GM15510 (cell line): ENCODE data around the gene YBX3.
A peak's percentile ranks its signal among the peaks of the same experiment; 100 is the strongest.

ENCODE experiments used
- POLR2A ChIP-seq: IDR thresholded peaks from 3 replicates; pipeline ENCODE4 v1.6.1; 2011; ENCODE audit warnings: borderline replicate concordance; ENCODE audit not compliant: insufficient read length; ENCODE audit errors: extremely low read depth

The YBX3 gene

DNA sequence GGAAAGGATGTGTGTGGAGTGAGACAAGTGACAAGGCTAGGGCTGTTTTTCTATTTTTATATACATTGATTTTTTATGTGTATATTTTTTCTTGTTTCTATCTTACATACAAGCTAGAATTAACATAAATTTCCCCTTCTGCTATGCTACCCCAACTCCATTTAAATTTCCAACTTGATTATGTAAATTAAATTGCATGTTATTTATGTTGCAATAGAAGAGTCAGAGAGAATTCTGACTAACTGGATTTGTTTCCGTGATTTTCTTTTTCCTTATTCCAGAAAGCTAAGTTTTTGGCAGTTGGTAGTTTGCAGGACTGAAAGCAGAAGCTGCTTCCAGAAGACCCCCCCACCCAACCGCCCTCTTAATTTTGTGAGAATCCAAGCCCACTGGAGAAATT is 8.9 kb upstream of the YBX3 start:
- TF ChIP-seq POLR2A: no peak

- TF ChIP-seq POLR2A: no peak
Measured at GRCh38 chr12:10730559-10730958, 7.4 kb upstream of the YBX3 start.

- no peak for TF ChIP-seq POLR2A
Measured at GRCh38 chr12:10728091-10728490, 5.0 kb upstream of the YBX3 start.

DNA sequence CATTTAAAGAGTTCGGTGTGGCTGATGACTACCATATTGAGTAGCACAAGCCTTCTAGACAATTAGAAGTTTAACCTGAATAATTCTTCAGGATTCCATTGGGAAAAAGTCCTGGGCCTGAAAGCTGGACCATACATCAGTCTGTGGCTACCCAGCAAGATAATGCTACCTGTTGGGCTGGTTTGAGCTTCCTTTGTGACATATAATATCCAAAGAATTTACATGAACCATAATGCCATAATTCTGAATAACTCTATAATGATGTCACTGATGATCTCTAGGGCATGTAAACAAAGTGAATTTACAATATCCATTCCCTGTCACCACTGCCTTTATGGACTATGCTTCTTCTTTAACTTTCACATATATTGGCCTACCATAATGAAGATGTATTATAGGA is 3.8 kb upstream of the YBX3 start:
- TF ChIP-seq POLR2A: no peak

DNA sequence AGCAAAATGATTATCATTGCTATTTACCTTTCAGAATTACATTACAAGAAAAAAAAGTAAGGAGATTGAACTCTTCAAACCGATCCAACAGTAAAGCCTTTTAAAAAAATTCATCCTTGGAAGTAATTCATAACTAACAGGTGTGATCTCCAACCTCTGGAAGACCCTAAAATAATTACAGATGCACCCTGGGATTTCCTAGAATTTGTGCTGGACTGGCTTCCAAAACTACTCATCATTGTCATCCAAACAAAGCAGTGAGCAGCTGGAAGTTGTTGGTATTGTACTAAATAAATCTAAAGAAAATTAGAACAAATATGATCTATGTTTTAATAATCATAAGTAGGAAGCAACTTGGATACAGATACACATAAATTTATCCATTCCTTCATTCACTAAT is 1.9 kb upstream of the YBX3 start:
- no peak for TF ChIP-seq POLR2A

- TF ChIP-seq POLR2A: no peak
Measured at GRCh38 chr12:10722502-10722904, 620 bp downstream of the YBX3 start.

- TF ChIP-seq POLR2A: peak; percentile 39
Measured at GRCh38 chr12:10721651-10722501, 1.2 kb downstream of the YBX3 start.

DNA sequence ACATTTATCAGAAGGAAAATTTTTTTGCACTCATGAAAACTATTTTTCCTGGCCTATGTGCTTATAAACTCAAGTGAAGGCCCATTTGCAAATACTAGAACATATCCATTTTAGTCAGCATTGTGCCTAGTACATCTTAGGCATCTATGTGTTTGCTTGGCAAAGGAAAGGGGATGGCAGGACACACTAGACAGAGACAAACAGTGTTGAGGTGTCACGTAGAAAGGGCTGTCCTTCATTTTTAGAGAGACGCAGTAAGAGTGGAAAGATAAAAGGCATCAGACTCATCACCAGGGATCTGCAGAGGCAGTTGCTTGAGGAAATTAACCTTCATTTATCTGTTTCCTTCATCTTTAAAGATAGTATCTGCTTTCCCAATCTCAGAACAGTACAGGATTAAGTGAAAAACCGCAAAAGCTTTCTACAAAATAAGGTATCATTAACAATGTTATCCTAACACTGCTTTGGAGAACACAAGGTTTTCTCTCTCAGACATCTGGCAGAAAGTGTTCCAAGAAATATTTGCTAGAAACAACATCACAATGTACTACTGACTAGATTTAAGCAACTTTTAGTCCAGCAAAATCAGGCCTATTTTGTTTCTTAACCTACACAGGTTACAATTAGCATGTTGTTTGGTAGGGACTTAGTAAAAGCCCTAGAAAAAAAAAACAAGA is 2.0 kb downstream of the YBX3 start:
- no peak for TF ChIP-seq POLR2A

DNA sequence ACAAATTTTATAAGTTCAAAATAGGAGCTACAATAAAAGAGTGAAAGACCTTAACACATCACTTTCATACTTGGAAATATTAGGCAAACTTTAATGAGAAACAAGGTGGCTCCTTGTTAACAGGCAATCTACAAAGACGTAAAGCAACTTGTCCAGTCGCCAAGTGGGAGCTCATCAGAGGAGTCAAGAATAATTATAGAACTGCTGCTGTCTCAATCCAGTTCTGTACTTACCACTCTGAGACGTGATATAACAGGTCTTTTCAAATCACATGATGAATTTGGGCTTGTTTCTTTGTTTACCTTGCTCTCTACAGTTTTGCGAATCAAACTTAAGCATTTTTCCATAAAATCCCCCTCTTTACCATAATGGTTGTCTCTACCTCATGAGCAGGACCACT is 3.6 kb downstream of the YBX3 start:
- no peak for TF ChIP-seq POLR2A

DNA sequence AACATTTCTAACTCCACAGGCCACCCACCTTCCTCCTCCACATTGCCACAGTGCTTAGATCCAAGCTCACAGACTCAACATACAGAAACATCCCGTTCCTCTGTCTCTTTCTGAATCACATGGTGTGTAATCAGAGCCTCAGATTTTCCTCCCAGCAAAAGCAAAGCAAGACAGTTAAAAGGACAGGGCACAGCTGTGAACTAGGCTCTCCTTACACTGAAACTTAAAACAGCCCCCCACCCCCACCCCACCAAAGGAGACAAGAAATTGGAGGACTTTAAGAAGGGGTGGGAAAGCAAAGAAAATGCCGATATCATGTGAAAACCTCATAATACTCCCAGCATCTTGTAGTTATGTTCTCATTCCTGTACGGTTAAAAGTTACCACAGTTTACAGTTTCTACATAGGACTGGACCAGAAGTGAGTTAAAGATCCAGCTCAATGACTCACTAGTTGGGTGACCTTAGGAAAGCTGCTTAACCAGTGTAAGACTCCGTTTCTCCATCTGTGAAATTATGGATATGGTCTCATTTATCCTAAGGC is 4.8 kb downstream of the YBX3 start:
- no peak for TF ChIP-seq POLR2A

- no peak for TF ChIP-seq POLR2A
Measured at GRCh38 chr12:10717410-10717809, 5.7 kb downstream of the YBX3 start.

GRCh38 chr12:10716704-10717315 is 6.3 kb downstream of the YBX3 start:
- TF ChIP-seq POLR2A: no peak

GRCh38 chr12:10716277-10716676 is 6.8 kb downstream of the YBX3 start:
- no peak for TF ChIP-seq POLR2A

DNA sequence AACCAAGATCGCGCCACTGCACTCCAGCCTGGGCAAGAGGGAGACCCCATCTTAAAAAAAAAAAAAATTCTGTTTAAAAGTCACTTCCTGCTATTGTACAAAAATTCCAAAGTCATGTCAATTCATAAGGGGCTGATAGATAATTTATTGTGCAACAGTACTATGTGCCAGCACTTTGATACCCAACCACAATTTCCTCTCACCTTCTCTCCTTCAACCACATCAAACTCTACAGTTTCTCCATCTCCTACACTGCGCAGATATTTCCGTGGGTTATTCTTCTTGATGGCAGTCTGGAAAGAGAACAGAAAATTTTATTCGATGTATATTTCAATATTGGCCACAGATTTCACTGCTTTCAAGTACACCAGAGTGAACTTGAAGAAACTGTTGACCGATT is 7.6 kb downstream of the YBX3 start:
- TF ChIP-seq POLR2A: no peak

- TF ChIP-seq POLR2A: no peak
Measured at GRCh38 chr12:10709808-10710207, 13.3 kb downstream of the YBX3 start.
